Subcutaneous adipose tissue (tissue), 4 donors: ENCODE measurements around the gene ITLN1. TPM values are rescaled to one million over a fixed set of nuclear protein-coding genes. Genes with fewer than 3 reads are reported as not detected.

Source experiments
- total RNA-seq, 4 donors: library from RNA; depleted of rRNA; stranded (reverse); fragments of >200 nt; gene quantifications; one replicate each; pipeline ENCODE4 v1.1.0, GENCODE V29; 2016
- TF ChIP-seq, protein P1 (sequence below): fragments of 450-650 bp; IDR thresholded peaks from one replicate; pipeline ENCODE4 v1.5.1; 2016; ENCODE audit warnings: low read depth, mild to moderate bottlenecking, control low read depth, antibody characterized with exemption, moderate library complexity

ITLN1 gene
- total RNA-seq, 4 donors from 2014 or later, result 145 TPM; not detected in 3

DNA sequence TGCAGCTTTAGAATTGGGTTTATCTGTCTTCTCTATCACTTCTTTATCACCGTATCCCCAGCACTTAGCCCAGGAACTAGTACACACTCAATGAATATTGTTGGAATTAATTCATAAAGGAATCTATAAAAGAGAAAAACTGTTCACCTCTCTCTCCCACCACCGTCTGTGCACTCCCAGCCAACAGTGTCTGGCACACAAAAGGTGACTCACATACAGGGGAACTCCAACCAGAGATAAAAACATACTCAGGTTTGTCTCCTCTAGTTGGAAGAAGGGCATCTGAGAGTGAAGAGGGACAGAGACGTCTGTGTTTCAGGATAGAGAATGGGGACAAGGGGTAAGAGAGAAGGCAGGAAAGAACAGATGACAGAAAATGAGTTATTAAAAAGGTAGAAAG is 10.0 kb downstream of the ITLN1 start:
- TF ChIP-seq, protein P1, sequence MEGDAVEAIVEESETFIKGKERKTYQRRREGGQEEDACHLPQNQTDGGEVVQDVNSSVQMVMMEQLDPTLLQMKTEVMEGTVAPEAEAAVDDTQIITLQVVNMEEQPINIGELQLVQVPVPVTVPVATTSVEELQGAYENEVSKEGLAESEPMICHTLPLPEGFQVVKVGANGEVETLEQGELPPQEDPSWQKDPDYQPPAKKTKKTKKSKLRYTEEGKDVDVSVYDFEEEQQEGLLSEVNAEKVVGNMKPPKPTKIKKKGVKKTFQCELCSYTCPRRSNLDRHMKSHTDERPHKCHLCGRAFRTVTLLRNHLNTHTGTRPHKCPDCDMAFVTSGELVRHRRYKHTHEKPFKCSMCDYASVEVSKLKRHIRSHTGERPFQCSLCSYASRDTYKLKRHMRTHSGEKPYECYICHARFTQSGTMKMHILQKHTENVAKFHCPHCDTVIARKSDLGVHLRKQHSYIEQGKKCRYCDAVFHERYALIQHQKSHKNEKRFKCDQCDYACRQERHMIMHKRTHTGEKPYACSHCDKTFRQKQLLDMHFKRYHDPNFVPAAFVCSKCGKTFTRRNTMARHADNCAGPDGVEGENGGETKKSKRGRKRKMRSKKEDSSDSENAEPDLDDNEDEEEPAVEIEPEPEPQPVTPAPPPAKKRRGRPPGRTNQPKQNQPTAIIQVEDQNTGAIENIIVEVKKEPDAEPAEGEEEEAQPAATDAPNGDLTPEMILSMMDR, result no peak

DNA sequence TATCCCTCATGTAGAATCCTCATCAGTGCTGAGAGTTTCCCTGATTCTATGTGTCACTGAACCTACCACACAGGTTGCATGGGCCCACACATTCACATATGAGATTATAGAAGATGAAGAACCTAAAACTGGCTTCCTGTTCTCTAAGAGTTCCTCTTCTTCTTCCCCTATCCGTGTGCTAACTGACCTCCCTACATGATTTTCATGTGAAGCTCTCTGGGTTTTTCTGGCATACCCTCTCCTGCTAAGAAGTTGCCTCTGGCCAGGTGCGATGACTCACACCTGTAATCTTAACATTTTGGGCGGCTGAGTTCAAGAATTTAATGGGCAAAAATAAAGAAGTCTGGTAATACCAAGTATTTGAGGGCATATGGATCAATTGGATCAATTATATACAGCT is 16.8 kb downstream of the ITLN1 start:
- TF ChIP-seq, protein P1, result no peak

DNA sequence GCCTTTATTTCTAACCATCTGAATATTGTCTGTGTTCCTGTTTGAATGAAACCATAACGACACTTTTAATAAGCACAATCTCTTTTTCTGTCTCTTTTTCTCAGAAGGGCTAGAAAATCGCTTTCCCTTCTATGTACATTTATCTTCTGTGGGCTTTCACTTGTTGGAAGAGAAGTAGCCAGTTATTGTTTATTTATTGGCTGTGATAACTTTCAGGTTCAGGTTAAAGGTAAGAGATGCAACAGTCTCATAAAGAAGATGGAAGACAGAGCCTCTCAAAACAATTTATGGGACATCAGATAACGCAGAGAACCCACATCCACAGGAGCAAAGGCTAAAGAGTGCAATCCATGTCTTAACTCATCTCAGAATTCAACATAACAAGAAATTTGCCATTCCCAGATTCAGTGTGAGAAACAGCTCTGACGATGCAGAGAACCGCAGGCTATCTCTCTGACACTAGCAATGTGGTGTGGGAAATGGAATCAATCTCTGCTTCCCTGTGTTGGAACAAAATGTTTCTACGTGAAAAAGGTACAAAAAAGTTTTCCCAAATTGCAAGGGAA is 18.2 kb downstream of the ITLN1 start:
- TF ChIP-seq, protein P1, result no peak

DNA sequence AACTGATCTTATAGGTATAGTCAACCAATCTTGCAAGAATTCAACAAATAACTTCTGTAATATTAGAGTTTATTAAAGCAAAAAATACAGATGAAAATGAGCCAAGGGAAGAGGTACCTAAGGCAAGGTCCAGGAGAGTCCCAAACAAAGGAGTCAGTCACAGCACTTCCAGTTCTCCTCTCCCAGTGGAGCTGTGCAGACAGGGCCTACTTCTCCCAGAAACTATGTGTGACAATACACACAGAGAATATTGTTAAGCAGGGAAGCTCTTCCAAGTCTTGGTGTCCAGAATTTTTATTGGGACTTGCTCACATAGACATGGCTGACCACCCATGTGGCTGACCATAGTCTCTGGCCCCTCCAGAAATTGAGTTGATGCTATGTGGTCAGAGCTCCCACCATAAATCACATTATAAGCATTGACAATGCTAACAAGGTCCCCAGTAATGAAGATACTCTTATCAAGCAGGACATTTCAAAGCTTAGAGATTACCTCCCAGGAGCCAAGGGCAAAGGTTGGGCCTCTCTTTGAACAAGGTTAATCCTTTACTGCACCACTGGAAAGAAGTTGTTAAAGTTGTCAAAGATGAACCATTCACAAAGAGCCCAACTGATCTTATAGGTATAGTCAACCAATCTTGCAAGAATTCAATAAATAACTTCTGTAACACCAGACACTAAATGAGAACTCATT is 18.8 kb downstream of the ITLN1 start:
- TF ChIP-seq, protein P1, result no peak

DNA sequence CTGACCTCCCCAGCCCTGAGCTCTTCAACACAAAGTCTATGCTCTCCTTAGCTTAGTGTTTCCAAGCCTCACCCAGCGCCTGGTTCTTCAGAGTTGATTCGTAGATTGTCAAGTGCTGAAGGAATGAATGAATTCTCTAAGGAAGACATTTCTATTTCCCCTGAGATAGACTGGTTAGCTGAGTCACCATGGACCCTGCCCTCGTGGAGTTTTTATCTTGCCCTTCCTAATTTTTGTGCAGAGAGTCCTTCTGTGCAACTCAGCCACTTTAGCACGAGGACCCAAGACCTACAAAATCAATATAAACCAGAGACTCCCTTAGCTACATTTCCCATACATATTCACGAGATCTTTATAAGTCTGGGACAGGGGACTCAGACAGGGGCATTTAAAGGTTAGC is 19.6 kb downstream of the ITLN1 start:
- TF ChIP-seq, protein P1, result no peak

DNA sequence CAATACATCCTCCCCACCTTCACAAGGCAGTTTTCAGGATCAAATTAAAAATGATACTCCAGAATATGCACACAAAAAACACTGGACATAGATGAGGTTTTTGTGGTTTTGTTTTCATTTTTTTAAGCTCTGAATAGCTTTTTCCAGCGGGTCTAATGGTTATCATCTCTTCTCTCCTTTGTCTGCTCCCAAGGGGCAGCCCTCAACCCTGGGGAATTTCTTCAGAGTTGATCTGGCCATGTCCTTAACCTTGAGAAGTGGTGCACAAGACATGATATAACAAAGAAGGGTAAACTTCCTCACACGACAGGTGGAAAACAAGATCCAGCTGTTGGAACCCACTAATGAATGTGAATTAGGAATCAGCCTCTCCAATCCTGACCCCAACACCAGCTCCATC is 20.8 kb downstream of the ITLN1 start:
- TF ChIP-seq, protein P1, result no peak

DNA sequence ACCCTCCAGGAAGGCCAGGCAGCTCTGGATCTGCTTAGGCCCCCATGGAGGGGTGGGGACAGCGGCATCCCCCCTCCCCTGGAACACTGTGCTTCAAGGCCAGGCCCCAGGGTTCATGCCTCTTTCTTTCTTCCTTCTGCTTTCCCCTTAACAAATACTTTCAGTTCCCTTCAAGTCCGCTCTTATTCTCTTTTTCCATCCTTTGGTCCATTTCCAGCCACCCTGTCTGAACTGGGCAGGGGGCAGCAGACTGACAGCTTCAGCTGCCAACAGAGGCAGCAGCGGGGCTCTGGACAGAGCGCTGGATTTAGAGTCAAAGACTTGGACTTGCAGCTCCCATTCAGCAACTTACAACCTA is 21.2 kb downstream of the ITLN1 start:
- TF ChIP-seq, protein P1, result no peak
